GM18909 (cell line): Measurements from ENCODE around the gene NUAK1.
"Not testable (repeated sequence)": the region's sequence is repeated elsewhere in the genome, so short reads cannot be mapped to it uniquely, and the experiment has no call there.

Source experiments
- ATAC-seq: cut with Tn5 transposase; IDR thresholded peaks from one replicate; pipeline ENCODE4 v1.9.1; 2021; ENCODE audit warnings: mild to moderate bottlenecking; ENCODE audit not compliant: unreplicated experiment, poor library complexity

The NUAK1 gene

GRCh38 chr12:106016601-106017278 is 122.0 kb downstream of the NUAK1 start:
- not testable (repeated sequence) for ATAC-seq

- ATAC-seq, result no peak
These were observed 123.1 kb downstream of the NUAK1 start for GRCh38 chr12:106015646-106016045.

- ATAC-seq, result no peak
These were observed 124.8 kb downstream of the NUAK1 start for GRCh38 chr12:106013941-106014340.
